GM18498 (cell line): Measurements from ENCODE around the gene LYSMD2.
A peak's percentile ranks its signal among the peaks of the same experiment; 100 is the strongest.

Experiments
- ATAC-seq: cut with Tn5 transposase; IDR thresholded peaks from one replicate; pipeline ENCODE4 v1.9.1; 2021; ENCODE audit warnings: mild to moderate bottlenecking, moderate library complexity; ENCODE audit not compliant: unreplicated experiment

The LYSMD2 gene

GRCh38 chr15:51752888-51753287 lies 15.4 kb upstream of the LYSMD2 start:
- no peak for ATAC-seq

GRCh38 chr15:51751697-51752683 lies 14.5 kb upstream of the LYSMD2 start:
- ATAC-seq, result peak; percentile 47

DNA sequence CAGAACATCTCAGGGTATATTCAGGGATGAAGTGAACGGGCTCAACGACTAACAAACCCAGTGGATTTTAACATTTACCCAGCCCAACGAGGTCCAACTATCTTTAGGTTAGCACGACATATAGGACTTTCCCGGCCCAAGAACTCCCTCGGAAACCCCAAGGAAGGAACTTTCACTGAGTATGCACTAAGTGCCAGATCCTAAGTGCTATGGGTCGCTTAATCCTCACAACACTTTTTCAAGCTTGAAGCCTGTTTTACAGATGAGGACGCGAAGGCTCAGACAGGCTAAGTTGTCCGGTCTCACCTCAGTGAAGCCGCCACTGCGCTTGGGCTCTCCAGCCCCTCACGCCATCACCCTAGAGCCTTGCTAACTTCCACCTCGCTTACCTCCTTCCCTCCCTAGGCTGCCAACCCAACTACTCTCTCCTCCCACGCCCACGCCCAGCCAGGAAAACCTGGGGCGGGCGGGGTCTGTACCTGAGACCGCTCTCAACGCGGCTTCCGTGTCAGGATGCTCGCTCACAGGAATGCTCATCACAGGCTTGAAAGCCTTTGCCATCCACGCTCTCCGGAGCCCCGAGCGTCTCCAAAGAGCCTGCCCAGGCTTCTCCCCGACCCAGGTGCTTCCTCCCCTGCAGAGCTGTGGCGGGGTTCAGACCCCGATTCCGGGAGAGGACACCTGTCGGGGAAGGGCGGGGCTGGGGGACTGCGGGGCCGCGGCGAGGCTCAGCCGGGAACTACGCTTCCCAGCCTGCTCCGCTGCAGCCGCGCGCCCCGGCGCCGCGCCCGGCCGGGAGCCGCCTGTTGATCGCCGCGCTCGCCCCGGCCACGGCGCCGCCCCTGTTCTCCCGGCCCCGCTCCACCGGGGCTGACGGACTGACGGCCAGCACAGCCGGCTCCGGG lies 13.6 kb upstream of the LYSMD2 start, which contains the start of gene TMOD2:
Gene TMOD2 (plus strand): TSS at position 806 of the 905 bp plus-strand sequence. CDS start 14,845 bp downstream, outside the sequence.
- peak; percentile 79 for ATAC-seq

DNA sequence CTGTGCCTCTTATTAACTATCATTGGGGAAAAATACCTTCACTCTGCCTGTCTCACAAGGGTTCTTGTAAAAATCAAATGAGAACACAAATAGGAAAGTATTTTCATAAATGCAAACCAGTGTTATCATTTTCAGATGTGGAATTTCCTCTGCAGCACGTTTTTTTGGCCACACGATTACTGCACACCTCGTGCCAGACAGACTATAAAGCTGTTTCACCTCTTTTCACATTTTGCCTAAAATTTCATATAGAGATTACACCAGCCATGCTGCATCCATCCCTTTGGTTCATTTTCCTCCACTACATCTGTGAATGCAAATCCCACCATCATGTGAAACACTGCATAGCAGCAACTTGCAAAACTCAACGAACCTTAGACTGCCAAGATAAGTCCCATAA lies 12.7 kb upstream of the LYSMD2 start:
- no peak for ATAC-seq

GRCh38 chr15:51749307-51749706 lies 11.9 kb upstream of the LYSMD2 start:
- no peak for ATAC-seq

- no peak for ATAC-seq
Observed at GRCh38 chr15:51739061-51739712, 1.7 kb upstream of the LYSMD2 start.

- ATAC-seq, result no peak
Observed at GRCh38 chr15:51738553-51738952, 1.1 kb upstream of the LYSMD2 start.

DNA sequence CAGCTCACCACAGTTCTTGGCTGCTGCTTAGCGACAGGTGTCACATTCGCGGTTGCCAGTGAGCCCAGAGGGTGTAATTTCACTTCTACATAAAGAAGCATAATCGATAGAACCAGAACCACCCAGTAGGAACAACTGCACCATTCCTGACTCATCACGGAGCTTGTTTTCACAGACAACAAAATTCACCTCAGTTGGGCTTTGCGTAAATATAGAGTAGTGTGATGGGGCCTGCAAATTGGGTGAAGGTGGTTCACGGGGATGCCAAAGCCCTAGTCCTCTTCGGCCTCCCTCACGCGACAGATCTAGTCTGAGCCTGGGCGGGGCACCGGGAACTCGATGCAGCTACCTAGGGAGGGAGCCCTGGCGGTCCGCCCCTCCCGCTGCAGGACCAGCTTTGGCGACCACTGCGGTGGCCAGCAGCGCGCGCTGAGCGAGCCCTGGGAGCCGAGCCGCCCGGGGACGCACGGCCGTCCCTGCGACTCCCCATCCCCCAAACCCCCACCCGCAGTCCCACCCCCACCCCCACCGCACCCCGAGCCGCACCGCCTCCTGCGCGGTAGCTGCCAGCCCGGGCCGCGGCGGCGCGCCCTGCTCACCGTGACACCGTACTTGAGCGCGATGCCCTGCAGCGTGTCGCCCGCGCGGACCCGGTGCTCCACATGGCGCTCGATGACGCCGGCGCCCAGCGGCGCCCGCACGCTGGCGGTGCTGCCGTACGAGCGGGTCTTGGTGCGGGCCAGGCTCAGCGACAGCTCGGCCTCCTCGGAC lies 519 bp downstream of the LYSMD2 start:
- ATAC-seq, result peak; percentile 37

GRCh38 chr15:51736069-51736468 lies 1.4 kb downstream of the LYSMD2 start:
- no peak for ATAC-seq

DNA sequence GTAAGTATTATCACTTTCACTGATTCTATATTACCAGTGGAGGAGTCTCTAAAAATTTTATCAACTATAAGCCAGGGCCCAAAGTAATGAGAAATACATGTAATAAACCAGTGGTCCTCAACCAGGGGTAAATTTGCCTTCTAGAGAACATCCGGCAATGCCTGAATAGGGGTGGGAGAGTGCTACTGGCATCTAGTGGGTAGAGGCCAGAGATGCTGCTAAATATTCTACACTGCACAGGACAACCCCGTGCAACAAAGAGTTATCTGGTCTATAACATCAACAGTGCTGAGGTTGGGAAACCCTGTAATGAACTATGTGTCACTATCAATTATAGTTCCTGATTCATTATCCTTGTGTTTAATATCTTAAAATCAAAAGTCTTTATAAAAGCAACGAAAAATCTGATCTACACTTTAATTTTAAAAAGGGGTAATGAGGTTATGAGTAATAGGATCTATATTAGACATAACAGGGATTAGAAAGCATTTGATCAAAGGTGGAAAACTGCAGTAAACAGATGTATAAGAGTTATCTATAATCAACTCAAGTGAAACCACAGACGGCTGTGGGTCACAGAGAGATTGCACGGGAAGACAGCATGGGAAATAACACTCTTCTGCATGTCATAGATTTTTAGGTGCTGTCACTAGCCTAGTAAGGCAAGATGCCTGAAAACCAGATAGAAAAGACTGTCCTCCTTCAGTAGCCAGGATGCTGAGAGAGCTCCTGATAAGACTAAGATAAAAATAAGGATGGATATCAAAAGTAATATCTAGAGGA lies 2.0 kb downstream of the LYSMD2 start:
- no peak for ATAC-seq

GRCh38 chr15:51732646-51733045 lies 4.8 kb downstream of the LYSMD2 start:
- ATAC-seq, result no peak

- ATAC-seq, result peak; percentile 66
Observed at GRCh38 chr15:51731549-51732267, 5.7 kb downstream of the LYSMD2 start.

DNA sequence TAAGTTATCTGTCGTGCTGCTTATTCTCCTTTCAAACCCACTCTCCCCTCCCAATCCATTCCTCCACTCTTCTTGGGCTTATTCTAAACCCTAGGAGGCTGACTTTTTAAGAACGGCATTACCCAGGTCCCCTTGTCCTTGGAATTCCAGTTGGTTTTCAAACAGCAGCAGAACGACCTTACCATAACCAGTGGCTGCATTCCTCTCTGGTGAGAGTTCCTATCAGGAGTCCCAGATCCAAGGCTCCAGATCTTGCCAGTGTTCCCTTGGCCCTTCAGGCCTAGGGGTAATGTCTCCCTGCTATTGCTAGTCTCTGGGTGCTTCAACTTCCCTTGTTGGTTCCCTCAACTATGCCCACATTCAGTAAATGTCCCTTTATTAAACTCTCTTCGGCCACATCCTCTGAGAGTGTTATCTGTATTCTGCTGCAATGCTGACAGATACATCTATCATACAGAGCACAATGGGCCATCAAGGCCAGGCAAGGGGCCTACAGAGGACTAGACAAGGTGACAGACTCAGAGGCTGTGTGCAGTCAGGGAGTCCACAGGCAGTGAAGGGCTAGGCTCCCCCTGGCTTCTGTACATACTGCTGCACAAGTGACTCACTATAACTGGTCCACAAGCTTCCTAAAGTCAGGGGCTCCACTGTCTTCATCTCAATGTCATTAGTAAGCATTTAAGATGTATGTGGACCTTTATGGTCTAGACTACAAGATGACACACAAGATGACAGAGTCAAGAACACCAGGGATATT lies 10.1 kb downstream of the LYSMD2 start:
- no peak for ATAC-seq

DNA sequence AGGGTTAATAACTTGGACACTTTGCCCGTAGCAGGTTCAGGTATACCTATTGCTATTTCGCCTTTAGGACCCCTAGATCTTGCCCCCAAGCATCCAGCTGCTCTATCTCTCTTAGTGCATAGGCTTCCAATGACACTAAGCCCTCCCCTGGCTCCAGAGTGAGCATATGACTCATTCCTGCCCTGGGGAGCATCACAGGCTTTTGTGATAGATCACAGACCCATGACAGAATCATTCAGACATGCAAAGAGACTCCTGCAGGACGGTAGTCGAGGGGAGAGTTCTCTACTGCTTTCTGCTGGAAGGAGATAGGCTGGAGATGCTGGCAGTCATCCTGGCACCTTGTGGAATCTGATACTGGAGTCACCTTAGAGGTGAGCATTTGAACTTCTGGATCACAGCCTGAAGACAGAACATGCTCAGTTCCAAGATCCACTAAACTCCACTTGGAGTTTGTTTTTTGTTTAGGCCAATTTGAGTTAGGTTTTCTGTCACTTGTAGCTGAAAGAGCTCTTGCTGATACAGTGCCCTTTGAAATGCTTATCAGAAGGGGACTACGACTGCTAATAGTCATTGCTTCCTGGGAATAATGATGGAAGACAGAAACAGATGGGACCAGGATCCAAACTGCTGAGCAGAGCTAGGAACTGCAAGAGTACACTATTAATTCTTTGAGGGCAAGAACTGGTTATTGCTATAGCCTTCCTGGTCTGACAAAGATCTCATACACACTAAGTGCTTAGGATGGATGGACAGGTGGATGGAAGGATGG lies 11.0 kb downstream of the LYSMD2 start:
- peak; percentile 85 for ATAC-seq

GRCh38 chr15:51724673-51725072 lies 12.8 kb downstream of the LYSMD2 start:
- no peak for ATAC-seq

- ATAC-seq, result no peak
Observed at GRCh38 chr15:51724199-51724598, 13.3 kb downstream of the LYSMD2 start.
